Neural progenitor cell (in vitro differentiated cells): ENCODE measurements around the gene GADL1. TPM values are rescaled to one million over a fixed set of nuclear protein-coding genes. Genes with fewer than 3 reads are reported as not detected.

Experiments
- DNase-seq: peaks from one replicate; pipeline ENCODE4 v3.0.0-alpha.2; 2016; ENCODE audit warnings: low spot score
- H2AFZ ChIP-seq: fragments of 200-600 bp; sonication (generic); replicated peaks from 2 replicates; pipeline ENCODE4 v1.6.1; 2016; ENCODE audit warnings: antibody characterized with exemption
- H3F3A ChIP-seq: fragments of 200-600 bp; sonication (generic); 2 replicates; pipeline ENCODE4 v1.6.1; 2016; ENCODE audit warnings: antibody characterized with exemption, low read depth
- H3K27ac ChIP-seq: fragments of 200-600 bp; sonication (generic); 2 replicates; pipeline ENCODE4 v1.5.1; 2016; ENCODE audit warnings: mild to moderate bottlenecking
- H3K27me3 ChIP-seq: fragments of 200-600 bp; sonication (generic); 2 replicates; pipeline ENCODE4 v1.6.1; 2016; ENCODE audit warnings: mild to moderate bottlenecking, moderate library complexity
- H3K36me3 ChIP-seq: fragments of 200-600 bp; sonication (generic); 2 replicates; pipeline ENCODE4 v1.5.1; 2016
- H3K4me1 ChIP-seq: fragments of 200-600 bp; sonication (generic); 2 replicates; pipeline ENCODE4 v1.6.1; 2016; ENCODE audit warnings: mixed run types
- H3K4me2 ChIP-seq: fragments of 200-600 bp; sonication (generic); 2 replicates; pipeline ENCODE4 v1.6.1; 2016
- H3K4me3 ChIP-seq: fragments of 200-600 bp; sonication (generic); 2 replicates; pipeline ENCODE4 v1.5.1; 2016
- H3K79me2 ChIP-seq: fragments of 200-600 bp; sonication (generic); 2 replicates; pipeline ENCODE4 v1.6.1; 2016; ENCODE audit warnings: low read depth
- H3K9ac ChIP-seq: fragments of 200-600 bp; sonication (generic); 2 replicates; pipeline ENCODE4 v1.6.1; 2016
- H3K9me3 ChIP-seq: fragments of 200-600 bp; sonication (generic); 2 replicates; pipeline ENCODE4 v1.5.1; 2016; ENCODE audit warnings: low read depth
- H4K20me1 ChIP-seq: fragments of 200-600 bp; sonication (generic); 2 replicates; pipeline ENCODE4 v1.6.1; 2016; ENCODE audit warnings: low read depth
- H3K27ac Mint-ChIP-seq: 3 replicates; pipeline ENCODE4 v1.8.0; 2021; ENCODE audit warnings: mixed read lengths
- H3K27me3 Mint-ChIP-seq: 2 replicates; pipeline ENCODE4 v1.8.0; 2022; ENCODE audit warnings: low read depth, mild to moderate bottlenecking, inconsistent platforms, moderate library complexity, mixed read lengths; ENCODE audit not compliant: insufficient read depth
- H3K36me3 Mint-ChIP-seq: 3 replicates; pipeline ENCODE4 v1.8.0; 2021; ENCODE audit warnings: mixed read lengths
- H3K4me1 Mint-ChIP-seq: 3 replicates; pipeline ENCODE4 v1.8.0; 2021; ENCODE audit warnings: mixed read lengths
- H3K4me3 Mint-ChIP-seq: 3 replicates; pipeline ENCODE4 v1.8.0; 2021; ENCODE audit warnings: mild to moderate bottlenecking, moderate library complexity, mixed read lengths
- H3K9me3 Mint-ChIP-seq: 3 replicates; pipeline ENCODE4 v1.8.0; 2020; ENCODE audit warnings: mixed read lengths
- CTCF ChIP-seq: fragments of 200-600 bp; sonication (generic); IDR thresholded peaks from 2 replicates; pipeline ENCODE4 v1.5.1; 2017; ENCODE audit warnings: antibody characterized with exemption, mild to moderate bottlenecking
- EZH2 ChIP-seq: fragments of 200-600 bp; sonication (generic); IDR thresholded peaks from 2 replicates; pipeline ENCODE4 v1.6.1; 2017; ENCODE audit warnings: antibody characterized with exemption, mild to moderate bottlenecking, moderate library complexity
- EZH2phosphoT487 ChIP-seq: fragments of 200-600 bp; sonication (generic); IDR thresholded peaks from 2 replicates; pipeline ENCODE4 v1.6.1; 2017; ENCODE audit warnings: antibody characterized with exemption
- total RNA-seq: library from RNA; depleted of rRNA; stranded (reverse); fragments of >200 nt; gene quantifications from 2 replicates; pipeline ENCODE4 v1.2.3, GENCODE V29; 2015; ENCODE audit warnings: low replicate concordance

Gene GADL1
- total RNA-seq, 1 donor from 2014 or later, result not detected

GRCh38 chr3:30908456-30909037, 14.1 kb upstream of the GADL1 start:
- DNase-seq, result no peak
- Mint-ChIP-seq H3K27ac (no peak overlapping the region), H3K36me3 (no peaks in the 10 kb centered on the region), H3K4me3 (no peak overlapping the region), H3K27me3 (no peaks in the 10 kb centered on the region), H3K4me1 (no peaks in the 10 kb centered on the region), H3K9me3 (no peaks in the 10 kb centered on the region)
- no peaks in the 10 kb centered on the region for H3K4me1 ChIP-seq
- no peaks in the 10 kb centered on the region for H3F3A ChIP-seq
- no peaks in the 10 kb centered on the region for H4K20me1 ChIP-seq
- no peak overlapping the region for H2AFZ ChIP-seq
- H3K27me3 ChIP-seq, result no peaks in the 10 kb centered on the region
- no peak for TF ChIP-seq EZH2phosphoT487
- no peak for TF ChIP-seq EZH2
- no peak for TF ChIP-seq CTCF
- H3K79me2 ChIP-seq, result no peaks in the 10 kb centered on the region
- no peak overlapping the region for H3K9ac ChIP-seq
- no peak overlapping the region for H3K4me2 ChIP-seq
- H3K36me3 ChIP-seq, result no peaks in the 10 kb centered on the region
- H3K9me3 ChIP-seq, result no peaks in the 10 kb centered on the region
- no peak overlapping the region for H3K27ac ChIP-seq
- H3K4me3 ChIP-seq, result no peak overlapping the region

- TF ChIP-seq EZH2phosphoT487 (no peak), CTCF (no peak), EZH2 (no peak)
- no peaks in the 10 kb centered on the region for H3K4me1 Mint-ChIP-seq
- Histone ChIP-seq H3K9me3 (no peaks in the 10 kb centered on the region), H3K27ac (no peak overlapping the region), H3K4me2 (no peak overlapping the region), H3K4me3 (no peak overlapping the region), H3K36me3 (no peaks in the 10 kb centered on the region), H3K79me2 (no peaks in the 10 kb centered on the region), H3K9ac (no peak overlapping the region), H4K20me1 (no peaks in the 10 kb centered on the region), H3K4me1 (no peaks in the 10 kb centered on the region), H2AFZ (no peak overlapping the region), H3F3A (no peaks in the 10 kb centered on the region), H3K27me3 (no peaks in the 10 kb centered on the region)
- H3K36me3 Mint-ChIP-seq, result no peaks in the 10 kb centered on the region
- H3K4me3 Mint-ChIP-seq, result no peak overlapping the region
- H3K27ac Mint-ChIP-seq, result no peak overlapping the region
- H3K9me3 Mint-ChIP-seq, result no peaks in the 10 kb centered on the region
- DNase-seq, result no peak
- peaks cover 2% of the 10 kb centered on the region for H3K27me3 Mint-ChIP-seq
These were observed 10.5 kb upstream of the GADL1 start for GRCh38 chr3:30904996-30905395.

GRCh38 chr3:30895329-30895728, 868 bp upstream of the GADL1 start:
- no peak overlapping the region for H3K4me3 ChIP-seq
- H3K27ac ChIP-seq, result no peak overlapping the region
- H3K9ac ChIP-seq, result no peak overlapping the region
- H3K4me2 ChIP-seq, result no peak overlapping the region
- Mint-ChIP-seq H3K9me3 (no peaks in the 10 kb centered on the region), H3K27ac (no peak overlapping the region), H3K27me3 (peaks cover 10% of the 10 kb centered on the region), H3K36me3 (no peaks in the 10 kb centered on the region), H3K4me1 (peaks cover 4% of the 10 kb centered on the region), H3K4me3 (peak overlapping the region; percentile 58)
- H3K27me3 ChIP-seq, result peaks cover 42% of the 10 kb centered on the region
- H3K36me3 ChIP-seq, result no peaks in the 10 kb centered on the region
- no peaks in the 10 kb centered on the region for H4K20me1 ChIP-seq
- H3K4me1 ChIP-seq, result peaks cover 10% of the 10 kb centered on the region
- H2AFZ ChIP-seq, result no peak overlapping the region
- TF ChIP-seq EZH2phosphoT487 (no peak), EZH2 (no peak), CTCF (no peak)
- no peaks in the 10 kb centered on the region for H3K79me2 ChIP-seq
- DNase-seq, result peak; percentile 9
- H3F3A ChIP-seq, result no peaks in the 10 kb centered on the region
- no peaks in the 10 kb centered on the region for H3K9me3 ChIP-seq
